Measurements from ENCODE around the gene CENPA.
"Not testable (repeated sequence)": the region's sequence is repeated elsewhere in the genome, so short reads cannot be mapped to it uniquely, and the experiment has no call there.

CENPA gene

GRCh38 chr2:26785431-26786206, at the start of gene CENPA:
TSS of gene CENPA (plus strand) at chr2:26786056. CDS start at chr2:26786197, 141 bp downstream.
- peak; percentile 86 to 94 for DNase-seq (ENCODE audit: extremely low read depth in 1 of 2, low read depth in 1 of 2)

- no peak for DNase-seq (ENCODE audit: extremely low read depth in 1 of 2, low read depth in 1 of 2)
These were observed 48.6 kb upstream of the CENPA start for GRCh38 chr2:26737221-26737620.

- DNase-seq (ENCODE audit: extremely low read depth in 1 of 2, low read depth in 1 of 2), result no peak
These were observed 47.4 kb upstream of the CENPA start for GRCh38 chr2:26738481-26738880.

GRCh38 chr2:26739514-26739913, 46.3 kb upstream of the CENPA start:
- DNase-seq (ENCODE audit: extremely low read depth in 1 of 2, low read depth in 1 of 2), result no peak

GRCh38 chr2:26740346-26740745, 45.5 kb upstream of the CENPA start:
- no peak for DNase-seq (ENCODE audit: extremely low read depth in 1 of 2, low read depth in 1 of 2)

- DNase-seq (ENCODE audit: extremely low read depth in 1 of 2, low read depth in 1 of 2), result peak in 1 of 2 donors; percentile 33
These were observed 45.0 kb upstream of the CENPA start for GRCh38 chr2:26740890-26741302.

- no peak for DNase-seq (ENCODE audit: extremely low read depth in 1 of 2, low read depth in 1 of 2)
These were observed 43.6 kb upstream of the CENPA start for GRCh38 chr2:26742048-26742770.

GRCh38 chr2:26743852-26744251, 42.0 kb upstream of the CENPA start:
- no peak for DNase-seq (ENCODE audit: extremely low read depth in 1 of 2, low read depth in 1 of 2)

GRCh38 chr2:26744953-26745352, 40.9 kb upstream of the CENPA start:
- no peak for DNase-seq (ENCODE audit: extremely low read depth in 1 of 2, low read depth in 1 of 2)

GRCh38 chr2:26745609-26746327, 40.1 kb upstream of the CENPA start:
- peak; percentile 32 to 56 for DNase-seq (ENCODE audit: extremely low read depth in 1 of 2, low read depth in 1 of 2)

- DNase-seq (ENCODE audit: extremely low read depth in 1 of 2, low read depth in 1 of 2), result no peak
These were observed 38.9 kb upstream of the CENPA start for GRCh38 chr2:26746934-26747333.

- not testable (repeated sequence) for DNase-seq (ENCODE audit: extremely low read depth in 1 of 2, low read depth in 1 of 2)
These were observed 36.0 kb upstream of the CENPA start for GRCh38 chr2:26749787-26750420.

- not testable (repeated sequence) for DNase-seq (ENCODE audit: extremely low read depth in 1 of 2, low read depth in 1 of 2)
These were observed 35.4 kb upstream of the CENPA start for GRCh38 chr2:26750467-26750866.

- no peak for DNase-seq (ENCODE audit: extremely low read depth in 1 of 2, low read depth in 1 of 2)
These were observed 33.2 kb upstream of the CENPA start for GRCh38 chr2:26752656-26753055.

- DNase-seq (ENCODE audit: extremely low read depth in 1 of 2, low read depth in 1 of 2), result no peak
These were observed 31.3 kb upstream of the CENPA start for GRCh38 chr2:26754539-26754938.

- DNase-seq (ENCODE audit: extremely low read depth in 1 of 2, low read depth in 1 of 2), result no peak
These were observed 30.7 kb upstream of the CENPA start for GRCh38 chr2:26754972-26755670.

GRCh38 chr2:26756337-26756736, 29.5 kb upstream of the CENPA start:
- DNase-seq (ENCODE audit: extremely low read depth in 1 of 2, low read depth in 1 of 2), result no peak

- no peak for DNase-seq (ENCODE audit: extremely low read depth in 1 of 2, low read depth in 1 of 2)
These were observed 27.7 kb upstream of the CENPA start for GRCh38 chr2:26757873-26758789.

GRCh38 chr2:26758790-26759321, 27.0 kb upstream of the CENPA start:
- no peak for DNase-seq (ENCODE audit: extremely low read depth in 1 of 2, low read depth in 1 of 2)

Data from stimulated activated CD8-positive, alpha-beta memory T cell treated with anti-CD3 and anti-CD28 coated beads, Interleukin-7, amount 100 ng/mL, for 48 hours (primary cell).